GM13977 (cell line): ENCODE data around the gene PRF1.

Source experiments
- DNase-seq: peaks from one replicate; pipeline ENCODE4 v3.0.0; 2012; ENCODE audit warnings: low spot score
- CTCF ChIP-seq: IDR thresholded peaks from 2 replicates; pipeline ENCODE4 v1.5.1; 2012; ENCODE audit warnings: mild to moderate bottlenecking, control low read depth; ENCODE audit not compliant: insufficient read depth; ENCODE audit errors: extremely low read depth, missing control alignments
- in situ Hi-C: fragments of 300-500 bp; cut with MboI; formaldehyde crosslinking; loops from one replicate; pipeline ENCODE4 v1.12.0; 2022; ENCODE audit warnings: low sequenced_read_pairs, low pct_unique_long_range_greater_than_20kb, mixed read lengths, inconsistent platforms; ENCODE audit not compliant: unreplicated experiment

The PRF1 gene

DNA sequence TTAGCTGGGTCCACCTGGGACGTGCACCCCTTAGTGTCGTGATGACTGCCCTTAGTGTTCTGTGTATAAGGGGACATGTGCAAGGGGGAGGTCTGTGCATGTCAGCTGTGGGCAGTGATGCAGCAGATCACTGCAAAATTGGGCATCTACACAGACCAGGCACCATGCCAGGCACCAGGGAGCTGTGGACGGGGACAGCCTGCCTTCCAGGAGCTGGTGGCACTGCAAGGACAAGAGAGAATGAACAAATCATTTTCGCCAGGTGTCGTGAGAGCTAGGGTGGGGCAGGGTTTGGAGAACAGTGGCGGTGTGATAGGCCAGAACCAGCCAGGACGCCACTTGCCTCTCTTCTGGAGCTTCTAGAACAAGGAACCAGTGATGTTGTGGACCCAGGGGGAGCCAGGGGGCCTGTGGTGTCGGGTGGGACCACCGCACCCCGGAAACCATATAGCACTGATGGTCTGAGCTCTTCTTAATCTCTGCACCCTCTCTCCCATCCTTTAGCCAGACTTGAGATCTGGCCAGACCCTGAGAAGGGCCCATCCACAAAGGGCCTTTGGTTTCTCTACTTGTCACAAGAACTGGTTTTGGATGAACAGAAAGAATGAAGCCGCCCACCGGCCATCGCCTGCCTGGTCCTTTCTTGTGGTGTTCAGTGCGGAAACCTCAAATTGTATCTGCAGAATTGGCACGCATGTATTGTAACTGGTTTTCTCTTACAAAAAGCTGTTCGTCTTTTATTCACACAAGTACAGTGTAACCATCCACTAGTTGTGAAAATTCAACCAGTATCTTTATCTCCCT is 30.7 kb downstream of the PRF1 start:
- no peak for DNase-seq
- in situ Hi-C loops, result loop anchor here (25.0 kb wide), 1 partner anchor 315 kb away; the partner anchor contains the start of gene PCBD1
- no peak for TF ChIP-seq CTCF

- in situ Hi-C loops, result loop anchor here (25.0 kb wide), 1 partner anchor 316 kb away; the partner anchor contains the start of gene PCBD1
- no peak for TF ChIP-seq CTCF
- DNase-seq, result no peak
Measured at GRCh38 chr10:70571236-70571635, 31.3 kb downstream of the PRF1 start.

GRCh38 chr10:70568781-70569495 is 33.6 kb downstream of the PRF1 start:
- DNase-seq, result no peak
- no peak for TF ChIP-seq CTCF
- in situ Hi-C loops, result loop anchor here (25.0 kb wide), 1 partner anchor 318 kb away; the partner anchor contains the start of gene PCBD1

GRCh38 chr10:70568113-70568512 is 34.4 kb downstream of the PRF1 start:
- DNase-seq, result no peak
- no peak for TF ChIP-seq CTCF
- in situ Hi-C loops, result loop anchor here (25.0 kb wide), 1 partner anchor 319 kb away; the partner anchor contains the start of gene PCBD1

GRCh38 chr10:70567603-70568002 is 34.9 kb downstream of the PRF1 start:
- in situ Hi-C loops, result loop anchor here (25.0 kb wide), 1 partner anchor 320 kb away; the partner anchor contains the start of gene PCBD1
- no peak for DNase-seq
- TF ChIP-seq CTCF, result no peak

DNA sequence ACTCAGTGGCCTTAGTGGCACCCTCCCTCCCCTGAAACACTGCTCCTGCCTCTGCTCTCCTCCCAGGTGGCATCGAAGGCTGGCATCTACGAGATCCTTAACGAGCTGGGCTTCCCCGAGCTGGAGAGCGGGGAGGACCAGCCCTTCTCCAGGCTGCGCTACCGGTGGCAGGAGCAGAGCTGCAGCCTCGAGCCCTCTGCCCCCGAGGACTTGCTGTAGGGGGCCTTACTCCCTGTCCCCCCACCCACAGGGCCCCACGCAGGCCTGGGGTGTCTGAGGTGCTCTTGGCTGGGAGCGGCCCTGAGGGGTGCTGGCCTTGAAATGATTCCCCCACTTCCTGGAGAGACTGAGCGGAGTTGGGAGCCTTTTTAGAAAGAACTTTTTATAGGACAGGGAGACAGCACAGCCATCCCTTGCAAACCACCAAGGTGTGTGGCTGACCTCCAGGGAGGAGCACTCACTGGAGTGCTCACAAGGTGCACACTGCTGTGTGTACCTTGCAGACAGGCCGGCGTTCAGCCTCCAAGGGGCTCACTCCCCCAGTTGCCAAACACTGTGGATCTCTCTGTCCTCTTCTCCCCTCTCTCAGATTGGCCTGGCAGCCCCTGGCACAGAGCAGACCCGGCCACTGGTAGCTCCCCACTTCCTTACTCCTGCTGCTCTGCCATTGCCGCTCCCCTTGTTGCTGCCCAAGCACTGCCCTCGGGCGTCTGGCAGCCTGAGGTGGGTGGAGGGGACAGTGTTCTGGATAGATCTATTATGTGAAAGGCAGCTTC is 35.8 kb downstream of the PRF1 start:
- TF ChIP-seq CTCF, result no peak
- in situ Hi-C loops, result loop anchor here (25.0 kb wide), 1 partner anchor 321 kb away; the partner anchor contains the start of gene PCBD1
- DNase-seq, result no peak
